HG03565 (cell line): ENCODE results near the gene CCDC157.
A peak's percentile ranks its signal among the peaks of the same experiment; 100 is the strongest.

Experiments
- ATAC-seq: cut with Tn5 transposase; IDR thresholded peaks from one replicate; pipeline ENCODE4 v1.9.1; 2021; ENCODE audit warnings: mild to moderate bottlenecking, moderate library complexity; ENCODE audit not compliant: unreplicated experiment

CCDC157 gene

GRCh38 chr22:30411780-30412179 lies 55.0 kb downstream of the CCDC157 start:
- no peak for ATAC-seq

DNA sequence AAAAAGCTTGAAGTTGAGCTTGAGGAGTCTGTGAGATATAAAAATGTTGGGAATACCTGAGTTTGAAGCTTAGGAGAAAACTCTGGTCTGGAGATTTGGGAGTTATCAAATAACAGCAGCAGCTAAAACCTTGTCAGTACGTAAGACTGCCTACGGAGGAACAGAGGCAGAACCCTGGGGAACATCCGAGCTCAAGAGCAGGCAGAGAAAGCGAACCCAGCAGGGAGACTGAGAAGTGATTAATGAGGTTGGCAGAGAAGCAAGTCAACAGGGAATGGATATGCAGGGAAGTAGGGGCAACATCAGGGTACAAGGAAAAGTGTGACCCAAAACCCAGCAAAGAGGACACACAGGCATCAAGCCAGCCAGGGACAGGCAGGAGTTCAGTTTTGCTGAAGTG lies 56.2 kb downstream of the CCDC157 start:
- ATAC-seq: no peak

GRCh38 chr22:30413745-30414524 lies 57.1 kb downstream of the CCDC157 start:
- no peak for ATAC-seq

DNA sequence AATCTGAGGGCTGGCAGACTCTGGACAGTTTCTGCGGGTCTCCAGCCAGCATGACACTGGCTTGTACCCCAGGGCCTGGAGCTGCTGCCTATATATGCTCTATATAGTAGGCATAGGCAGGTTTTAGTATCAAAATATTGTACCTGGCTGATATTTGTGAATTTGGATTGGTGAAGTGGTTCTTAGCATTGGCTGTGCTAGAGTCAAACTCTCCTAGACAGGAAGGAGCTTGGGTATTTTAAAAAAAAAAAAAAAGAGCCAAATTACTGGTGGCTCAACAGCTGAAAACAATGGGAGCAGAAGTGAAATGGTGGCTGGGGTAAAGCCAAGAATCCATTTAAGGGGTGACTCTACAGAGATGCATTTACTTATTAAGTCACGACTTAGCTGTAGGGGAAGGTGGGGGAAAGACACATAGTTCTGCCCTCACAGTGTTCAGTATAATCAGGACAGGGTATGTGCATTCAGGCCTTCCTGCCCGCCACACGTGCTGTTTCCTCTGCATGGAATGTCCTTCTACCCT lies 57.8 kb downstream of the CCDC157 start:
- ATAC-seq: no peak

- ATAC-seq: no peak
Observed at GRCh38 chr22:30416403-30416802, 59.6 kb downstream of the CCDC157 start.

DNA sequence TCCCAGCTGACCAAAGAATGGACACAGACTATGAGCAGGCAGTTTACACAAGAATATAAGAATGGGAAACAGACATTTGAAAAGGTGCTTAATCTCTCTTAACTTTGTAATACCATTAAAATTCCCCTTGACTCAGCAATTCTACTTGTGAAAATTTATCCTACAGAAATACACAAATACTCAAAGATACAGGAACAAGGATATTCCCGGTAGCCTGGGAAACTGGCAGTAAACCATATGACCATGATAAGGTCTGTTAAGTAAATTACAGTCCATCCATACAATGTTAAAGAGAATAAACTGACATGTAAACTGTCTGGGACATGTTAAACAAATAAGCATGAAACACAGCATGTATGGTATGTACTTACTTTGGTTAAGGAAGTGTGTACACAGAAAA lies 60.0 kb downstream of the CCDC157 start:
- no peak for ATAC-seq

DNA sequence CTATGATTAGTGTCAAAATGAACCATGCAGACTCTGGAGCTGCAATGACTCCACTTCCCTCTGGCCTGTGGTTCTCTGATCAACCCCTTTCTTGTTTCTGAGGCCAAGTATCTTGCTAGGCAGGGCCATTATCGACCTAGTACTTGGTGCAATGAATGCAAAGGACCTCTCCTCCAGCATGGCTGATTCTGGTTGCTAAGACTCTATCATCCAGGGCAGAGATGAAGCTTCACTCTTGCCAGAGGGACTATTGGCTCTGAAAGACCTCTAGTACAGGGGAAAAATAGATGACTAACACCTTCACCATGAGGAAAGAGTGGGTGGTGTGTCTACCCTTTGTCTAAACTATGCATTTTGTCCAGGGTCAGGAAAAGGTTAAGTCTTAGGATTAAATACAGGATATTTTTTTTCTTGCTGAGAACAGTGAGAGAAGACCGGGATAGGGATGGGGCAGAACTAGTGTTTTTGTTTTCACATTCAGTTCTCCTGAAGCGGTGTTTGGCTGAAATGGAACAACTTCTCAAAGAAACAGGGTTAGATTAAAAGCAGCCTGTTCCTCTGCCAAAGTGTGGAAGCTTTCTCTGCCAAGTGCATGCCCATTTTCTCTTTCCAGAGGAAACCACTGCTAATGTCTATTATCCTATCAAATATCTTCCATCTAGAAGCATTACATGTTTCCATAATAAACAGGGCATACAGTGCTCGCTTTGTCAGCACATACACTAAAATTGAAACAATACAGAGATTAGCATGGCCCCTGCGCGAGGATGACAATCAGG lies 63.7 kb downstream of the CCDC157 start:
- ATAC-seq: no peak

GRCh38 chr22:30421695-30422480 lies 65.1 kb downstream of the CCDC157 start:
- ATAC-seq: no peak

- ATAC-seq: no peak
Observed at GRCh38 chr22:30422481-30423300, 65.9 kb downstream of the CCDC157 start.

DNA sequence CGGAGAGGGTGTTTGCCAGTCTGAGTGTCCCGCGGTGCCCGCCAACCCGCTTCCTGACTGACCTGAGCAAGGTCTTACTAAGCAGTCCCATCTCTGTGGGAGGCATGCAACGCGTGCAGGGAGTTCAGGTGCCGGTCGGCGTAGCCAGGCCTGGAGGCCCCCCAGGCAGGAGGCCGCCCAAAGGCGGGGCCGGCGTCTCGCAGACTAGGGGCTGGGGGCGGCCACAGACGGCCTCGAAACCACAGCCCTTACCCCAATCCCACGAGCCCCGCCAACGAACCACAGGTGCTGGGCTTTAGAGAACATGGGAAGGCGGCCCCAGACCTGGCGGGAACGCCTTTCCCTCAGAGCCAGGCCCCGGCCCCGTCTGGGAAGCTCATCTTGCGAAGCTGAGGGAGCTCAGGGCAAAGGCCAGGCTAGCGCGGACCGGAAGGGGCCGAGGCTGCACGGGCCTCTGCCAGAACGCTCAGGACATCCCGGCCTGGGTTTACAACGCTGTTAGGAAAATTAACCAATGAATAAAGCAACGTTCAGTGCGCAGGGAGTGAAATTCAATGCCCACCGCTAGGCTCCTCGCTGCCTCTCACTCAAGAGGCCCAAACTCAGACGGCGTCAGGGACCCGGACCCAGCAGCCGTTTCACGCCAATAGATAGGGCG lies 66.6 kb downstream of the CCDC157 start:
- peak; percentile 21 for ATAC-seq

GRCh38 chr22:30423959-30424533 lies 67.2 kb downstream of the CCDC157 start:
- peak; percentile 79 for ATAC-seq

GRCh38 chr22:30424534-30425326 lies 67.9 kb downstream of the CCDC157 start:
- ATAC-seq: no peak

- ATAC-seq: no peak
Observed at GRCh38 chr22:30425327-30425615, 68.5 kb downstream of the CCDC157 start.

DNA sequence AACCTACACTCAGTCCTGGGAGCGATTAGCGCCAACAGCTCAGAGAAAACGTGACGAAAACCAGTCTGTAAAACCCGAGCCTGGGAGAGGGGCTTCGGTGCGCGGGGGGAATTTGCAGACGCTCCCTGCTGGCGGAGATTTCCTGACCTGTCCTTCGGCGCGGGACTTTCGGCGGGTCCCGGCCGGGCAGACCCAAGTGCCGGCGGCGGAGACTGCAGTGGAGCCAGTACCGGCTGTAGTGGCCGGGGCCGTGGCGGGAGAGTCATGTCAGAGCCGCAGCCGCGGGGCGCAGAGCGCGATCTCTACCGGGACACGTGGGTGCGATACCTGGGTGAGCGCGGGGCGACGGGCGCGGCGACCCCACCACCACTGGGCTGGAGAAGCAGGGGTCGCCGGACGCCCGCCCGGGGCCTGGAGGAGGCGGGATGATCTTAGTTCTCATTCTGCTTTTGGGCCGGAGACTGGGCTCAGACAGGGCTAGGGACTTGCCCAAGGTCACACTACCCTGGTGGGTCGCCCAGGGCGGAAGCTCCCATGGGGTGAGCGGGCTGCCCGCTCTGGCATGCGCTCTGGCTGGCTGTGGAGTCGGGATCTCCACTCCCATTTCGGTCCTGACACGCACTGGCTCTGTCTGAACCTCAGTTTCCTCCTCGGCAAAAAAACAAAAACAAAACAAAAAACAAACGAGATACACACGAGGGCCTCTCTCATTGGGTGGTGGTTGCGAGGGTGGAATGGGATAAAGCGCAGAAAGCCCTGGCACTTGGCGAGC lies 69.0 kb downstream of the CCDC157 start, which contains the start of gene MTFP1:
Gene MTFP1 (plus strand): TSS at position 153 of the 772 bp plus-strand sequence. CDS start 112 bp downstream, at position 265.
- no peak for ATAC-seq
